Right ventricle myocardium inferior (tissue), 1 donor: ENCODE results near the gene CFAP77. TPM values are rescaled to one million over a fixed set of nuclear protein-coding genes. Genes with fewer than 3 reads are reported as not detected.
"Not testable (repeated sequence)": the region's sequence is repeated elsewhere in the genome, so short reads cannot be mapped to it uniquely, and the experiment has no call there.

Experiments used
- ATAC-seq: fragments of 200-7000 bp; cut with Tn5 transposase; one replicate; pipeline ENCODE4 v1.9.1; 2020; ENCODE audit warnings: mild to moderate bottlenecking, moderate library complexity
- DNase-seq: peaks from one replicate; pipeline ENCODE4 v3.0.0; 2021; ENCODE audit errors: missing footprints
- intact Hi-C: fragments of 100-400 bp; cut with DNase I; formaldehyde crosslinking; loops from one replicate; pipeline ENCODE4 v1.11.0; 2022
- long read RNA-seq: library from polyadenylated mRNA; unstranded; transcript quantifications from one replicate; pipeline ENCODE4 v2.0.0, GENCODE V29; 2021
- total RNA-seq: library from RNA; stranded (reverse); fragmentation: NEBNext Ultra II Directional; extraction: Animal tissue kit (Norgen Biotek cat#: 25700); gene quantifications from one replicate; pipeline ENCODE4 v1.2.1, GENCODE V29; 2021
- donor health status: DM: no; HTN: yes; CAD: no; lungs with severe emphysema.

Gene CFAP77
- total RNA-seq: 2.9 TPM
- long read RNA-seq, partial matches to known transcripts: 0 of 1 reads
- long read RNA-seq, other reads (novel, unspliced or antisense): 0 of 1 reads

DNA sequence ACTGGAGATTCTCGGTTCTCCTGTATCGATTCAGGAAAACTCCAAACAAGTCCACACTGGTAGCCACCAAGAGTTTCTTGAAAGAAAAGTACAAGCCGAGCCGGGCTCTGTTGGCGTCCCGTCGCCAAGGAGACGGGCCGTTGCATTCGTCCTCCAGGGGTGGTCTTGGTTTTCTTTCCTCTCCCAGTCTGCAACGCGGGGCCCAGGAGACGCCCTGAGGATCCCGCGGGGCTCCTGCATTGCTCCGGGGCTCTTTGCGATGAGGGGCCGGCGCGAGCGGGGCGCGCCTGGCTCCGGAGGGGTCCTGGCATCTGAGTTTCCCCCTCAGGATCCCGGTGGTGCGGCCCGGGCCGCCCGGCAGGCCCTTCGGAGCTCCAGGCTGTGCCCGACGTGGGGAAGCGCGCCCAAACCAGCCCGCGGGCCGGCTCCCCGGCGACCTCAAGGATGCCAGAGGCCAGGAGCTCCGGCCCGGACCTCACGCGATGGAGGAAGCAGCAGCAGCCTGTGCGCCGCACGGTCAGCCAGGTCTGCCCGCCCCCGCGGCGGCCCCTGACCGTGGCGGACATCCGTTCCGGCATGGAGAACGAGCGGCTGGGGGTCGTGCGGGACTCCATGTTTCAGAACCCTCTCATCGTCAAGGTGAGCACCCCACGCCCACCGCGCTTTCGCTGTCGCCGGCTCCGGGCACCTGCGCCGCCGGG lies at the start of gene CFAP77:
Gene CFAP77 (plus strand): TSS at position 384 of the 701 bp plus-strand sequence. CDS start 61 bp downstream, at position 445.
- intact Hi-C loops: loop anchor here (2.0 to 5.0 kb wide), 3 partner anchors 97 to 389 kb away; no protein-coding TSS in a partner anchor
- DNase-seq (peak; percentile 77), ATAC-seq (peak; percentile 38)

DNA sequence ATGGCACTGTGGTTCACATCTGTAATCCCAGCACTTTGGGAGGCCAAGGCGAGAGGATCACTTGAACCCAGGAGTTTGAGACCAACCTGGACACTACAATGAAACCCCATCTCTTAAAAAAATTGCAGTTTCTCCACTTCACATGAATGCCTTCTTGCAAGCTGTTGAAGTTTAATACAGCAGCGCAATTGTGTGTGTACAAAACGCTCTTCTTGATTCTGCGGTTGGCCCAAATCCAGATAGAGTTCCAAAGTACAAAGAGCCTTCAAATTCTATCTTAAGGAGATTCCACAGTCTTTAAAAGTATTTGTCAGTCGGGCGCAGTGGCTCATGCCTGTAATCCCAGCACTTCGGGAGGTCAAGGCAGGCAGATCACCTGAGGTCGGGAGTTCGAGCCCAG lies 45.9 kb upstream of the CFAP77 start:
- intact Hi-C loops: no loop called here
- no peak for ATAC-seq
- no peak for DNase-seq

DNA sequence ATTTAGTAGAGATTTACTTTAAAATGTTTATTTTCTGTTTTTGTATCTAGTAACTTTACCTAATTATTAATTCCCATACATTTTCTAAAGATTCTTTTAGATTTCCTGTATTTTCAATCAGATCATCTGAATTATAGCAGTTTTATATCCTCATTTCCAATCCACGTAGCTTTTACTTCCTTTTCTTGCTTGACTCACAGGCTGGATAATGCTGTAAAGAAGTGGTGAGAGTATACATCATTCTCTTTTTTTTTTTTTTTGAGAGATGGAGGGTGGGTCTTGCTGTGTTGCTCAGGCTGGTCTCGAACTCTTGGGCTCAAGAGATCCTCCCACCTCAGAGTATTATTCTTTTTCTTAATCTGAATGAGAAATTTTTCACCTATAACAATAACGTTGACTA lies 44.0 kb upstream of the CFAP77 start:
- DNase-seq (no peak), ATAC-seq (no peak)
- intact Hi-C loops: no loop called here

DNA sequence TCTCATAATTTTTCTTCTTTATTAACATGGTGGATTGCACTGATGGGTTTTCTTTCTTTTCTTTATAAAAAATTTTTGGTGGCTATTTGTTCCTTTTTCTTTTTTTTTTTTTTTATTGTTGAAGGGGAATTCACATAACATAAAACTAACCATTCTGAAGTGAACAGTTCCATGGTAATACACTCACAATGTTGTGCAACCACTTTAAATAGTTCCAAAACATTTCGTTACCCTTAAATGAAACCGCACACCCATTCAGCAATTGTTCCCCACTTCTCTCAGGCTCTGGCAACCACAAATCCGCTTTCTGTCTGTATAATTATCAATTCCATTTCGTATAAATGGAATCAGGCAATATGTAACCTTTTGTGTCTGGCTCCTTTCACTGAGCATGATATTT lies 43.5 kb upstream of the CFAP77 start:
- ATAC-seq (no peak), DNase-seq (no peak)
- intact Hi-C loops: no loop called here

DNA sequence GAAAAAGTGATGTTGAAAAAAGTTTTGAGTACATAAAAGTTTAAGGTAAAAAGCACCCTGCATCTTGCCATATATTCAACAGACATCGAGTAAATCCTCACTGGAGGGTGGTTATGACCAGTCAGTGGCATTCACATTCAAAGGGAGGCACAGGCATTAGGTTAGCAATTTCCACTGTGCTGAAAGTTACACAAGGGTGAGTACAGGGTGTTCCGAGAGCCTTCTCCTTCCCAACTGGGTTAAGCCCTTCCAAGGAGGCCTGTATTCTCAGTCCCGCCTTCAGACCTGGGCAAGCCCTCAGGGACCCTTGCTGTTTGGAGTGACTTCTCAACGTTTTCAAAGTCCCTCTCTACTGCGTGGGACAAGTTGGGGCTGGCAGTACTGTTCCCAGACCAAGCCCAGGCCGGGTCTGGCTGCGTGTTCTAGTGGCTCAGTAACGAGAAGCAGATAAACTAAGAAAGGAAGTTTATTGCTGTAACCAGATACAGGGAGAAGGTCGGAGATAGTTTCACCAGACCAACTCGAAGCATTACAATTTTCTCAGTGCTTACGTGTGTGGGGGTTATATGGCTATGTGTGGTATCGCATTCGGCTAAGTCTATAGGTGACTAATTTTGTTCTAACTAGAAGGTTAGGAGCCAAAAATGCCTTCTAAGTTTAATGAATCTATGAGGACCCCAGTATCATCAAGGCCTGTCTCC lies 42.2 kb upstream of the CFAP77 start:
- intact Hi-C loops: no loop called here
- no peak for ATAC-seq
- DNase-seq: no peak

DNA sequence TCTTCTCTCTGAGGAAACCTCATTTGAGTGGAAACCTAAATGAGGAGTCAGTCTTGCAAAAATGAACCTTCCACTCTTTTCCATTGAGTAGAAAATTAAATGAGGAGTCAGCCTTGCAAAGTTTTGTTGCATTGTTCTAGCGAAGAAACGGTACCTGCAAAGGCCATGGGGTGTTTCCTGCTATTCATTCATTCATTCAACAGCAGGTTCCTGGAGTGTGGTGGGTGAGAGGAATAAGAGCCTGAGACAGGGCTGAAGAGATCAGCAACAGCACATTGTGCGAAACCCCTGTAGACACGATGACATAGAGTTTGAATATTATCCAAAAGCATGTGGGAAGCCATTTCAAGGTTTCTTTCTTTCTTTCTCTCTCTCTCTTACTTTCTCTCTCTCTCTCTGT lies 40.6 kb upstream of the CFAP77 start:
- no peak for DNase-seq
- ATAC-seq: no peak

DNA sequence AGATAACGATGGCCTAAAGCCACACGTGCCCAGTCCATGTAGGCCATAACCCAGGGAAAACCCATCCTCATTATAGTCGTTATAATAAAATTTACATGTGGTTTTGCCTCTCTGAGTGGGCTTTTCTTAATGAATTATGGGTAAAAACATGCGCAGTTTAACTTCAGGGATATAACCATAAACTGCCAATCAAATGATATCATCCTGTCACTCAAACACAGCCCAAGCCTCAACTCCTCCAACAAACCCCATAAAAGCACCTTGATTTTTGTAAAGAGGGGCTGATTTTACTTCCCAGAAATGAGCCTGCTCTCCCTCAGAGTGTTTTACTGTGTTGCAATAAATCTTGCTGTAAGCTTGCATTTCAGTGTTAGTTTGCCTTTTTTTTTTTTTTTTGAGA lies 39.4 kb upstream of the CFAP77 start:
- no peak for ATAC-seq
- no peak for DNase-seq
- intact Hi-C loops: no loop called here

More for the DNA sequence above, 40.6 kb upstream of the CFAP77 start:
- intact Hi-C loops: no loop called here

DNA sequence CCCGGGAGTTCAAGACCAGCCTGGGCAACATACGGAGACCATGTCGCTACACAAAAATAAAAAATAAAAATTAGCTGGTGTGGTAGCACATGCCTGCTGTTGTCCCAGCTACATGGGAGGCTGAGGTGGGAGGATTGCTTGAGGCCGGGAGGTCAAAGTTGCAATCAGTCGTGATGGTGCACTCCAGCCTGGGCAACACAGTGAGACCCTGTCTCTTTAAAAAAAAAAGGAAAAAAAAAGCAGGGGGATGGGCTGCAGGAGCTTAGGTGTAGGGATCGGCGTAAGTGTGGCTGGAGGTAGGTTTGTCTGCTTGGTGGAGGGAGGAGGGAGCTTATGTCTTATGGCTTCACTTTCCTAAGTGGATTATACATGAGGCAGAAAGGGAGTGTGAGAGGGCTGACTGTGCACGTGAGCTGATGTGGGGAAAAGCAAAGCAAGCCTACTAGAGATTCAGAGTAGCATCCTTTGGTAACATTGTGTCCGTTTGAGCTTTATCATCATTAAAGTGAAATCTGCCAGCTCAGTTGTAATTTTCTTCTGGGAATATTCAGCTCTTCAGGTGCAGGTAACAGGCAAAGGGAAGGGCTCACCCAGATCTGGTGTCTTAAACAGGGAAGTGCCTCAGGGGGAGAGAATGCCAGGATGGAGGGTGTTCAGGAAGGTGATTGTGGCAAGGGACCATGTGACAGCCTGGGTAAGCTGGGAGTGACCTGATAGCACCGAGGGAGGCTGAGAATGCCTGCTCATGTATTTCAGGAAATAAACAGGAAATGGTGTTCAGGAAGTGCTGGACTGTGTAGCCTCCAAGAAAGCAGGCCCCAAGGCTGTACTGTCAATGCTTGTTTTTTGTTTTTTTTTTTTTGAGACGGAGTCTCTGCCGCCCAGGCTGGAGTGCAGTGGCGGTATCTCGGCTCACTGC lies 37.6 kb upstream of the CFAP77 start:
- ATAC-seq: peak; percentile 88
- intact Hi-C loops: no loop called here

DNA sequence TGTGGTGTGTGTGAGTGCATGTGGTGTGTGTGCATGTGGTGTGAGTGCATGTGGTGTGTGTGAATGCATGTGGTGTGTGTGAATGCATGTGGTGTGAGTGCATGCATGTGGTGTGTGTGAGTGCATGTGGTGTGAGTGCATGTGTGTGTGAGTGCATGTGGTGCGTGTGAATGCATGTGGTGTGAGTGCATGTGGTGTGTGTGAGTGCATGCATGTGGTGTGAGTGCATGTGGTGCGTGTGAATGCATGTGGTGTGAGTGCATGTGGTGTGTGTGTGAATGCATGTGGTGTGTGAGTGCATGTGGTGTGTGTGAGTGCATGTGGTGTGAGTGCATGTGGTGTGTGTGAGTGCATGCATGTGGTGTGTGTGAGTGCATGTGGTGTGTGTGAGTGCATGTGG lies 32.2 kb upstream of the CFAP77 start:
- ATAC-seq, intact Hi-C loops, DNase-seq: not testable (repeated sequence)

More for the DNA sequence above, 37.6 kb upstream of the CFAP77 start:
- no peak for DNase-seq

DNA sequence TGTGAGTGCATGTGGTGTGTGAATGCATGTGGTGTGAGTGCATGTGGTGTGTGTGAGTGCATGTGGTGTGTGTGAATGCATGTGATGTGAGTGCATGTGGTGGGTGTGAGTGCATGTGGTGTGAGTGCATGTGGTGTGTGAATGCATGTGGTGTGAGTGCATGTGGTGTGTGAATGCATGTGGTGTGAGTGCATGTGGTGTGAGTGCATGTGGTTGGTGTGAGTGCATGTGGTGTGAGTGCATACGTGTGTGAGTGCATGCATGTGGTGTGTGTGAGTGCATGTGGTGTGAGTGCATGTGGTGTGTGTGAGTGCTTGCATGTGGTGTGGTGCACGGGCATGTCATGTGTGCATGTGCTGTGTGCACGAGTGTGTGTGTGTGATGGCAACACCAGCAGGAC lies 31.6 kb upstream of the CFAP77 start:
- ATAC-seq, intact Hi-C loops, DNase-seq: not testable (repeated sequence)

DNA sequence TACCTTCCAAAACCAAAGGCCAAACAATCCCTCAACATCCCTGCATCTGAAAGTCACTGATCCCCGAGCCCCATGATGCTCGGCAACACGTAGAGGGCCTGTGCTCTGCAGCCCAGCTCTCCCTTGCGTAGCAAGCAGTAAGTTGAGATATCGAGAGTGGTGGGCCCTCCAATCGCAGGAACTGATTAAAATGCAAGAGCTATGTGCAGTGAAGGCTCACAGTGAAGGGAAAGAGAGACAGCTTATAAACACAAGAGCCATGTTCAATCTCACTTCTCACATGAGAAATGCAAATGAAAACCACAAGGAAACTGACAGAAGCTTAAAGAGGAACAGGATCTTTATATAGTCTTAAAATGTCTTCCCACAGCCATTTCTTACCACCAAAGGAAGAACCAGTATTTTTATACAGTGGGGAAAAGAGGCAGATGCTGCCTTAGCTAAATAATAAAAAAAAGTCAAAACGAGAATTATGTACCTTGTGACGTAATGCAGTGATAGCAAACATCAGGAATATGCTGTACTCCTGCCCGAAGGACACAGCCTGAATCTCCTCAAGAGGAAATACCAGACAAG lies 28.0 kb upstream of the CFAP77 start:
- intact Hi-C loops: loop anchor here (5.0 kb wide), 1 partner anchor 50 kb away; no protein-coding TSS in a partner anchor
- ATAC-seq (no peak), DNase-seq (no peak)

DNA sequence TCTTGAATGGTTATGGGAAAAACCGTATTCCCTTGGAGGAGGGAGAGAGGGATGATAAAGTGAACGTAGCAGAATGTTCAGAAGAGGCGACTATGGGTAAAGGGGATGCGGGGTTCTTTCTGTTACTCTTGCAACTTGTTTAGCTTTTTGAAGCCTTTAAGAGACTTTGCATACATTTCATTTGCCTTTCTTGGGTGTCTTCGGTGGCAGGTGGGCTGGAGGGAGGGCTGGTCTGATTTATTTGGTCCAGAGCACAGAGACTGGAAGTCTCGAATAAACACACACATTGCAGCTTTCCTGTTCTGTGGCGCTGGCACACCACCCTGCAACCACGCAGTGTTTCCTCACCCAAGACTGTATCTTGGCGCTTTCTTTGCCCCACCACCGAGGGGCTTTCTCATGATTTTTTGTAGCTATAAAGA lies 26.5 kb upstream of the CFAP77 start:
- no peak for ATAC-seq
- no peak for DNase-seq
- intact Hi-C loops: loop anchor here (5.0 kb wide), 1 partner anchor 51 kb away; no protein-coding TSS in a partner anchor

DNA sequence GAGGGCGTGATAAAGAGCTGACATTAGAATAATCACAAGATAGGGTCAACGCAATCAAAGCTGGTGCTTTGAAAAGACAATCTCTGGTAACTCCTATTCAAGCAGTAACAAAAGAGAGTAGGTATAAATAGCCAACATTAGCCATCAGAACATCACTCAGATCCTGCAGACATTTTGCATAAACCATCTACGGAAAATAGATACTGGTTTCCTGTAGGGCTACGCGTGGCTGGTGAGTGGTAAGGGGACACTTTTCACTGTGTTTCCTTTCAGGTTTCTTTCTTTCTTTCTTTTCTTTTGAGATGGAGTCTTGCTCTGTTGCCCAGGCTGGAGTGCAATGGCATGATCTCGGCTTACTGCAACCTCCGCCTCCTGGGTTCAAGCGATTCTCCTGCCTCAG lies 25.6 kb upstream of the CFAP77 start:
- intact Hi-C loops: loop anchor here (5.0 kb wide), 1 partner anchor 52 kb away; no protein-coding TSS in a partner anchor
- ATAC-seq: no peak

DNA sequence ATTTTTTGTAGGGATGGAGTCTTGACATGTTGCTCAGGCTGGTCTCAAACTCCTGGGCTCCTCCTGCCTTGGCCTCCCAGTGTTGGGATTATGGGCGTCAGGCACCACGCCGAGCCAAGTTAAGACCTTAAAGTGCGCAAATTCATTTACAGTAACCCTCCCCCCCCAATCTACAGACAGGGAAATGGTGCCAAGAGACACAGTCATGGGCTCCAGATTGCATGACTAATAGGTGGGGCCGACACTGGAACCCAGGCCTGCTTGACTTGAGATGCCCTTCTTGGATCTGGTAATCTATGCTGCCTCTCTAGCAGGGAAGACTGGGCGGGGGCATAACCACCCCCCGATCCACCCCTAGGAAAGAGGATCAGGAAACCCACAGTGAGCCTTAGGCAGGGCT lies 22.9 kb upstream of the CFAP77 start:
- DNase-seq (no peak), ATAC-seq (no peak)
- intact Hi-C loops: no loop called here

More for the DNA sequence above, 25.6 kb upstream of the CFAP77 start:
- no peak for DNase-seq

DNA sequence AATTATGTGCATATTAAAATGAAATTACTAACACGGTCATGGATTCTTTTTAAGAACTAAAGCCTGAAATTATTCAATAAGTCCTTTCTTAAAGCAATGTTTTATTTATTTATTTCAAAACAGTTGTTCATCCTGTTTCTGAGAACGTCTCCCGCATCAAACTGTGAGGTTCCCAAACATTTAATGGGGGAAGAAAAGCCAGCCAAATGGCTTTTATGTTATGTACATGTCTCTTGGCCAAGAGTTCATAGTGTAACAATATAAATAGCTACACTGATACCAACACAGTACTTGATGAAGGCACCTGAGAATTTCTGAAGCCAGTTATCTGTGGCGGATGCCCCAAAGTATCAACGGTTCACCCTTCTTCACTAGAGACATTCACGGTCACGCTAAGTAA lies 19.0 kb upstream of the CFAP77 start:
- DNase-seq: no peak
- intact Hi-C loops: no loop called here
- ATAC-seq: no peak

DNA sequence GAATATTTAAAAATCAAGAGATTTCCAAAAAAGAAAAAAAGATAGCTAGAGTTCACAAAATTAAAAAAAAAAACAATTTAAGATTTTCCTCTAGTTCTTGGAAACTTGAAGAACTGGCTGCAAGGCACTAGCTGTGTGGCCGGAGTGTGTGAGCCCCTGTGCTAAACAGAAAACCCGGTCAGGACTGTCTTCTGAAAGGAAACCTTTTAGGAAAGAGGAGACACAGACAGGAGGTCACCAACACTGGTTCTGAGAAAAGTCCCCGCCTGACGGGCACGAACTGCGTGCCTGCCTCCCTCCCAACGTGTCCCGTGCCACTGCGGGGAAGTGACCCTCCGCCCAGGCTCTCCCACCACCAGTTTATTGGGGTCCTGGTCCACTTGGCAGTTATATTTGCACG lies 18.6 kb upstream of the CFAP77 start:
- DNase-seq: no peak
- intact Hi-C loops: no loop called here
- ATAC-seq: no peak

DNA sequence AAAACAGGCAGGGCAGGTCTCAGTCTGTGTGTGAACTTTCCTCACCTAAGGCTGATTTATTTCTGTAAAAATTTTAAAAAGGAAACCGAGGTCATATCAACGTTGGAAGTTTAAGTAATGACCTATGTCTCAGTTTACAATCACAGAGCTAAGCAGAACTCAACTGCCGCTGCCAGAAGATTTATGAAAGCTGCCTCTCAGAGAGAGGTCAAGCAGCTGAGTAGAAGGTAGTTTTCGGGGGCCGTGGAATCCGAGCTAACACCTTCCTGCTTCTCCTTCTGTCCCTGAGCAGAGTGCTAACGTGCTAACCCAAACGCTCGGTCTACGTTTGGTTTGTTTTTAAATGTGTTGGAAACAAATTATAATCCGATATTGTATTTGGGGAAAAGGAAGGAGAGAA lies 14.5 kb upstream of the CFAP77 start:
- DNase-seq (no peak), ATAC-seq (no peak)
- intact Hi-C loops: no loop called here

DNA sequence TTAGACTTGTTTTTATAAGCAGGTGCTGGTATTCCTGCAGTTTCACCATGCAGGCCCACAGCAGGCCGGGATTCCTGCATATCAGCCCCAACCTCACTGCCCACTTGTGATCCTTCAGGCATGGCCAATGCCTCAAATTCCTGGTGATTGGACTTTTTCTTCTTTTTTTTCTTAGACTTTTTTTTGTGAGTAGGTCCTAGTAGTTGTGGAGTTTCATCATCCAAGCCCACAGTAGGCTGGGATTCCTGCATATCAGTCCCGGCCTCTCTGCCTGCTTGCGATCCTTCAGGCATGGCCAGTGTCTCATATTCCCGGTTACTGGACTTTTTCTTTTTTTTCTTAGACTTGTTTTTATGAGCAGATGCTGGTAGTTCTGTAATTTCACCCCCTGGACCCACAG lies 8.2 kb upstream of the CFAP77 start:
- DNase-seq: no peak

More for the DNA sequence above, 8.2 kb upstream of the CFAP77 start:
- ATAC-seq: no peak
- intact Hi-C loops: no loop called here
